Skin of body (tissue), 2 donors: ENCODE measurements around the gene SOX14. TPM values are rescaled to one million over a fixed set of nuclear protein-coding genes. Genes with fewer than 3 reads are reported as not detected.

Source experiments
- DNase-seq: peaks from one replicate; lab custom pipeline; 2025; lab: John Stamatoyannopoulos, UW
- total RNA-seq: library from RNA; depleted of rRNA; stranded (reverse); fragments of >200 nt; gene quantifications from one replicate; pipeline ENCODE4 v1.2.3, GENCODE V29; 2014

The SOX14 gene
- total RNA-seq, result not detected

GRCh38 chr3:137764001-137764433, at the start of gene SOX14:
TSS of gene SOX14 (plus strand) at chr3:137764315. CDS start at chr3:137764785, 470 bp downstream.
- DNase-seq, result no peak

DNA sequence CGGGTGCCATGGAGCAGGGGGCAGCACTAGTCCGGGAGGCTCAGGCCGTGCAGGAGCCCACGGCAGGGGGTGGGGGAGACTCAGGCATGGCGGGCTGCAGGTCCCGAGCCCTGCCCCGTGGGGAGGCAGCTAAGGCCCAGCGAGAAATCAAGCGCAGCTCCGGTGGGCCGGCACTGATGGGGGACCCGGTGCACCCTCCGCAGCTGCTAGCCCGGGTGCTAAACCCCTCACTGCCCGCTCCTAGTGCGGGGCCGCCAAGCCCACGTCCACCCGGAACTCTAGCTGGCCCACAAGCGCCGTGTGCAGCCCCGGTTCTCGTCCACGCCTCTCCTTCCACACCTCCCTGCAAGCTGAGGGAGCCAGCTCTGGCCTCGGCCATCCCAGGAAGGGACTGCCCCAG, 49.6 kb upstream of the SOX14 start:
- DNase-seq, result no peak

- no peak for DNase-seq
Observed at GRCh38 chr3:137724240-137724639, 39.9 kb upstream of the SOX14 start.

- no peak for DNase-seq
Observed at GRCh38 chr3:137737208-137737607, 26.9 kb upstream of the SOX14 start.

DNA sequence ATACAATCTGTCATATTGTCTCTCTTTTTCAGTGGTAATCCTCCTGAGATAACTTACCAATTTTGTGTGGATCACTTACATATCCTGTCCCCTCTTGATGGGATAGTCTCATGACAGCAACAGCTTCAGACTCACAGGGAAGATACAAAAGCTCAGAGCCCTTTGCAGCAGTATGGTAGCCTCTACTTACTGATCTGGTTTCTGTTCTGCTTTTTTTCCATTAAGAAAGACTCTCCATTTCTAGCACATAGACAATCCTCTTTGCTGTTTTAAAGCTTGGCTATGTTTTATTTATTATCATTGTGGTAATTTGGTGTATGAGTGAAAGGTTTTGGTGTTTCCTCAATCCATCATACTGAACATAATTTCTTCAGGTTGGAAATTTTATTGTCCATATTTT, 25.4 kb upstream of the SOX14 start:
- no peak for DNase-seq

- DNase-seq, result no peak
Observed at GRCh38 chr3:137743608-137744007, 20.5 kb upstream of the SOX14 start.

GRCh38 chr3:137746808-137747207, 17.3 kb upstream of the SOX14 start:
- DNase-seq, result no peak

- no peak for DNase-seq
Observed at GRCh38 chr3:137759505-137759904, 4.6 kb upstream of the SOX14 start.

DNA sequence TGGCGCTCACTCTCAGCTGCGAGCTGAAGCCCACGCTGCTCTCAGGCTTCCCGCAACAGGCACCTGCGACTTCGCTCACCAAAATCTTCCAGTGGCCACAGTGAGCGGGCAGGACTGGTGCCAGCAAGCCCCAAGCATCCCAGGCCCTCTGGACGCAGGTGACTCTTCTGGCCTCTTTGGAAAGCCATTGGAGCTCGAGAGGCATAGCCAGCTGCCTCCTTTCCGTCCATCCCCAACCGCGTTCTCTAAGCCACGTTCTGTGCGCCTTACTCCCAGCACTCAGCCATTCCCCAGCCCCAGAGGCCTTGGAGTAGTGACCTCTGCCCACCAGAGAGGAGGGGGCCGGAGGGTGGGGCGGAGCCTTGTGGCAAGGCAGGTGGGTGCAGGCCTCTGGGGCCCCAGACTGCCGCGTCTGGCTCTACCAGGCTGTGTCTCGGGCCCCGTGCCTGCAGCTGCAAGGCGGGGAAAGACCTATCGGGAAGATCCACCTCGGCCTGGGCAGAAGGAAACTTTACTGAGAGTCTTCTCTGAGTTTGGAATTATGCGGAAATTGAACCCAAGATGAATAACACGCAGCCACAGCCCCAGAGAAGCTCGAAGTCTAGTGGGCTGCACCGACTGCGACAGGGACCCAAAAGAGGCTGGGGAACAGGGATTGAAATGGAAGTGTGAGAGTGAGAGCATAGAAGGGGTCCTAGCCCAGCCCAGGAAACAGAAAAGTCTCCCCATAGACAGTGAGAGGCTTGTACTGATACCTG, 3.6 kb upstream of the SOX14 start:
- no peak for DNase-seq

GRCh38 chr3:137761099-137761562, 3.0 kb upstream of the SOX14 start:
- no peak for DNase-seq

DNA sequence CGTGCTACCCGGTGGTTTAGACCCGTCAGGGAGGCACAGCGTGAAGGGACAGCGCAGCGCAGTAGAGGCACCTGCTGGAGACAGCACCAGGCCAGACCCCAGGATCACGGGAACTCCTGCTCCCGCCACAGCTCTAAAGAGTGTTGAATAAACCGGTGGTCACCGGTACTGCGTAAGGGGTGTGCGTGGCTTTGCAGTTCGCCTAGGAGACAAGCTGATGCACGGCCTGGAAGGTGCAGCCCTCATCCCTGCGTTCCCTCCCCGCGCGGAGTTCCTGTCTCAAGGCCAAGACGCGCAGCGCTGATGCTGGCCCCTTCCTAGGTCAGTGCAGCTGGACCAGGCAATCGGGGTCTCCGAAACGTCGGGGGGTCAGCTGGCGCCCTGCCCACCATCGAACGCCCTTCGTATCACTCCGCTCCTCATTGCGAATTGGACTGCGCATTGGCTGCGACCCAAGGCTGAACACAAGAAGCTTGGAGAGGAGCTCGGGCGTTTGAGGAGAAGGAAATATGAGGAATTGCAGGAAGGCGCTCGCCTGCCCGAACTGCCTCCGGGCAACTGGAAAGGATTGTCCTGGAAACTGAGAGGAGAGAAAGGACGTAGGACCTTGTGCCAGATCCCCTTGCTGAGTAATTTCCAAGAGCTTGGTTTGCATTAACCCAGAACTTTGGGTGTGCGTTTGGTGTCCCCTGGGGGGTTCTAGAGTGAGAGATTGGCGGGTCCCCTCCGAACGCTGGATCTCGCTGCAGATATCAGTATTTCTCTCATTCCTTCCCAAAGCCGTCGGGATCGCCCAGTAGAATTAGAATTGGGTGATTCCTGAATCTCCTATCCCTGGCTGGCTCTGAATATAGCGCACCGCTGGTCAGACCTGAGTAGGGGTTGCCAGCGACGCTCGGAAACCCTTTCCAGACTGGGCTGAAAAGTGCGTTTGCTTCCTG, 2.3 kb upstream of the SOX14 start:
- no peak for DNase-seq

GRCh38 chr3:137762674-137763593, 1.2 kb upstream of the SOX14 start:
- no peak for DNase-seq

DNA sequence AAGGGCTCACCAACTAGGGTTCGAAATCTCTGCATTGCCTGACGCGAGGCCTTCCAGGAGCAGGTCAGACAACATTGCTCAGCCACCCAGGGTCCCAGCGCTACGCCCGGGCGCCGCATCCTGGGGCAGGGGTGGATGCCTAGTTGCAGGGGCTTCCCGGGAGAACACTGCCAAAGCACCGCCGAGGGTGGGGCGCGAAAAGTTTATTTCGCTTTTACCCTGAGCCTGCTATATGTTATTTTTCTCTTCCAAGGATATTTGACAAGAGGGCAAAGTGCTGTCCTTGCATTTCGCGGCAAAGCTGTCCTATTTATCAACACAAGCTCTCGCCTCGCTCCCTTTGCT, 549 bp upstream of the SOX14 start:
- DNase-seq, result no peak

DNA sequence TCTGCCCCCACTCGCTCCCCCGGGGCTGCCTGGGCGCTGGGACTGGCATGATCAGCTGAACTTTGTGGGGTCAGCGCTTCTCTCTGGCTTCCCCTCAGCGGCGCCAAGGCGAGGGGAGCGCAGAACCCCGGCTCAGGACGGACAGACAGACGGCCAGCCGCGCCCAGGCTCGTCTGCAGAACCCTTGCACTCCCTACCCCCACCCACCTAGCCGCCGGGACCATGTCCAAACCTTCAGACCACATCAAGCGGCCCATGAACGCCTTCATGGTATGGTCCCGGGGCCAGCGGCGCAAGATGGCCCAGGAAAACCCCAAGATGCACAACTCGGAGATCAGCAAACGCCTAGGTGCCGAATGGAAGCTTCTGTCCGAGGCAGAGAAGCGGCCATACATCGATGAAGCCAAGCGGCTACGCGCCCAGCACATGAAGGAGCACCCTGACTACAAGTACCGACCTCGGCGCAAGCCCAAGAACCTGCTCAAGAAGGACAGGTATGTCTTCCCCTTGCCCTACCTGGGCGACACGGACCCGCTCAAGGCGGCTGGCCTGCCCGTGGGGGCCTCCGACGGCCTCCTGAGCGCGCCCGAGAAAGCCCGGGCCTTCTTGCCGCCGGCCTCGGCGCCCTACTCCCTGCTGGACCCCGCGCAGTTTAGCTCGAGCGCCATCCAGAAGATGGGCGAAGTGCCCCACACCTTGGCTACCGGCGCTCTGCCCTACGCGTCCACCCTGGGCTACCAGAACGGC, 621 bp downstream of the SOX14 start:
- no peak for DNase-seq

- no peak for DNase-seq
Observed at GRCh38 chr3:137765310-137766033, 1.4 kb downstream of the SOX14 start.

GRCh38 chr3:137766041-137766875, 2.1 kb downstream of the SOX14 start:
- DNase-seq, result no peak

- no peak for DNase-seq
Observed at GRCh38 chr3:137766876-137767537, 2.9 kb downstream of the SOX14 start.

DNA sequence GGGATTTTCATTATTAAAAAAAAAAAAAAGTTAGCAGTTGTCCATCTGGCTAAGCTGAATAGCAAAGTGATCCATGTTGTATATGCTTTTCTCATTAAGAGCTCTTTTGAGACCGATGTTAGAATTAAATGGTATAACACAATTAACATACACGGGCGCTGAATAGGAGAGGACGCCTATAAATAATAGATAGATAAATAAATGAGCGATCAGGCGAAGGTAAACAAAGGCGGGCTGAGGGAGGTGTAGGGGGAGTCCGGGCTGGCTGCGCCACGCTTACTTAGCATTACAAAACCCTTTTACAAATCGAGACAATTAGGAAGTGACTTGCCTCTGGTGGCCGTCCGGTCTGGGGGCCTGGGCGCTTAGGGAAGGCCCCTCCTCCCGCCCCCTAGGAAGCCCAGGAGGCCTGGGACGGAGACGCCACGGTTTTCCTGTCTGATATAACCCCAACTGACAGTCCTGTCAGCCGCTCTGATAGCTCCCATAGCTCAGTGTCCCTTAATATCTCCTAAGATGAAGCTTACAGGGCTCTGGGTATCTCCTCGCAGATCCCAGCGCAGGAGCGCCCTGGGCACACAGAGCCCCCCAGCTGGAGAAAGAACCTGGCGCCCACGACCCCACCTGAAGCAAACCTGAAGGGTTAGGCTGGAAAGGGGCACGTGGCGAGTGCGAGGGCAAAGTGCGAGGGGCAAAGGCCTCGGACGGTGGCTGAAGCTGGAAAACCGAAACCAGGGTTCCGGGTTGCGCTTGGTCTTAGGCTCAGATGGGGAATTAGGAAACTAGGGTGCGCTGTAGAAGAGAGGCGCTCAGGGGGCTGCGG, 3.6 kb downstream of the SOX14 start:
- no peak for DNase-seq
